Measurements from ENCODE around the gene SAXO1.

Gene SAXO1

DNA sequence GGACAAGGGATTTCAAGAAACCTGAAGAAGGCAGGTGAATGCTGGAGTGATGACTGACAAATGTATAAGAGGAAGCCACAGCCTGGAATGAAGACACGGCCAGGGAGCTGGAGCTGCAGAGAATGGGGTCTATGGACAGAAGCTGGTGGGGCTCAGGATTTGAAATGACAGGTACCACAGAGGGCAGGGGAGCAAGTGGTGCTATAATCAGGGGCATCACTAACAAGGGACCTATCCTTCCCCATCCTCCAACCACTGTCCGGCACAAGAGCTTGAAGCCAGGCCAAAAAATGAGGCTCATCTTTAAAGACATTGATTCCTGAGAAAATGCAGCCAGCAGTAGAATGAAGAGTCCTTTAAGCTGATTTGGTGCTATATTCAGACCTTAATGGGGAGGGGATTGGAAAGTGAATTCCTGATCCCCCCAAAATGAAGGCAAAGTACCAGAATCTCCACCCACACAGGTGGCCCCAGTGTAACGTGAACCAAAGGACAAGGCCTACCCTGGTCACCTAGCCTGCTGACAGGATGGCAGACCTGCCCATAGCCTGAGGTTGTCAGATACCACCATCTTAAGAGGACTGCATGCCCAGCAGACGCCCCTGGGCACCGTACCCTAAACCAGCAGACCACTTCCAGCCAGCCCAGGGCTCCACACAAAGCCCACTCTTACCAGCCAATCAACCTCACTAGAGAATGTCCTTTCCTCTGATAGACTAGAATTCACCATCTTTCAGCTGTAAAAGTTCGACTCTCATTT, 109.2 kb downstream of the SAXO1 start:
- FAIRE-seq = no peak
- no peak for TF ChIP-seq POLR2A (IDR thresholded peaks at IDR 0.05; ENCODE audit: low read depth, low read length)
- no peak for DNase-seq (ENCODE audit: insufficient read length, low spot score)

DNA sequence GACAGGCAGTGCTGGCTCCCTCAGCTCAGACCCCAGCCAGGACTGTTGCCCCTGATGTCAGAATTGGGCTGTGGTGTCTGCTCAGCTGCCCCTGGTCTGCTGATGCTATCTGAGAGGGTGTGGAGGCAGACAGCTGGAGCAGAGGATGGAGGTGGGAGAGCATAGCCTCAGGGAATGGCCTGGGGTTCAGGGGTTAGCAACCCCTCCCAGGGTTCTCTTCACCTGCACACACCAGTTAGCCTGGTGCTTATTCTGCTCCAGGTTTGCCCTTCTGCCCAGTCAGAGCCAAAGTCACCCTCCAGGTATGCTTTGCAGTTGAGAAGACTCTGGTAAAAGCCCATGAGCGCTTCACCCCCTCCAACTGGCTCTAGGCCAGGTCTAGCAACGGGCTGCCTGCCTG, 109.8 kb downstream of the SAXO1 start:
- DNase-seq (ENCODE audit: insufficient read length, low spot score) = no peak
- no peak for FAIRE-seq
- TF ChIP-seq POLR2A (IDR thresholded peaks at IDR 0.05; ENCODE audit: low read depth, low read length) = no peak

DNA sequence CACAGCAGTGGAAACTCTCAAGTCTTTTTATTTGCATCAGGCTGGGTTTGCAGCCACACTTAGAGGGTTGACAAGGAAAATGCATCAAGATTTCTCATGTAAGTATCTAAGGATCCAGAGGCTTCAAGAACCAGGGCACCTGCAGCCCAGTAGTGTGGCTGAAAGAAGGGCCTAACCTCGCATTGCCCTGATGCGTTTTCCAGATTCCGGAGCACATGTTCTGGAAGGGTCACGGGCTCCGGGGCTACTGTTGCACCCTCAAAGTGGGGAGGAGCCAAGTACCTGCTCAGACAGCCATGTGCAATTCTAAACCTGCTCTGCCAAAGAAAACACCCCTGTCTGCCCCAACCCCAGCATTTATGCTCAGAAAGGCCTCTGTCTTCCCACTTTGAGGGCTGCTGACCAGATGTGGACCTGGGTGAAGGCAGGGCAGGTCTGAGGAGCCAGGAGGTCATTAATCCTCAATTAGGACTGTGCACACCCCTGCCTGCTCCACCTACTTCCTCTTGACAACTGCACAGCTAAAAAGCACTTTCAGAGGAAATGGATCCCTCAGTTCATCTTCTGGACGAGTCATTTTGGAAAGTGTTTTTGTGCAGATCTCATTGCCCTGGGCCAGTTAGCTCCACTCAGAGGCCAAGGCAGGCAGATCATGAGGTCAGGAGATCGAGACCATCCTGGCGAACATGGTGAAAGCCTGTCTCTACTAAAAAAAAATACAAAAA, 110.7 kb downstream of the SAXO1 start:
- no peak for TF ChIP-seq POLR2A (IDR thresholded peaks at IDR 0.05; ENCODE audit: low read depth, low read length)
- FAIRE-seq = no peak
- no peak for DNase-seq (ENCODE audit: insufficient read length, low spot score)

DNA sequence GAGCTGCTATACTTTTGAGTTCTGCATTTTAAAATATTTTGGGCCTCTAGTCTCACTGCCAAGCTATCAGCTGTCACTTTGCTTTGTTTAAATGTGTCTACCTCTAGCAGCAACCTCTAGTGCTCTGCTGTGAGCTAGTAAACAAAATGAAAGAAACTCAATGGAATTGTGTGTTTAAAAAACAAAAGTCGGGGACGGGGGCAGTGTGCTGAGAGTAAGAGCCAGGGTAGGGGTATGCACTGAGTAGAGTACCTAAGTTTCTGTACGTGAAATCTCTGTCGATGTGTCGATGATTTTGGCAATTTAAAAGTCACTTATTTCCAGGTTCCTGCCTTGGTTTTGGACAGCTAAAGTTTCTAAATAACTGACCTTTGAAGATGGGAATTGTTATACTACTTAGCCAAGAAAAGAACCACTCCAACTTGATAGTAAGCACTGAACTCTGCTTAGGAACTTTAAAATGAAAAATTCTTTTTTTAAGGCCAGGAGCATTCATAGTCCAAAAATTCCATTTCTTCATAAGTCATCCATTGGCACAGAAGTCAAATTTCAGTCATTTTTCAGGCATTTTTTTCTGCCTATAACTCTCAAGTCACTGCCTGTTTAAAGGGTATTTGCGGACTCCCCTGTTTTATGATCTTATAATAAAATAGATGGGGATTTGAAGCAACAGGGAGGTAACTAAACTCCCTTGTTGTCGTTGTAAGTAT, 111.5 kb downstream of the SAXO1 start:
- no peak for FAIRE-seq
- no peak for TF ChIP-seq POLR2A (IDR thresholded peaks at IDR 0.05; ENCODE audit: low read depth, low read length)
- no peak for DNase-seq (ENCODE audit: insufficient read length, low spot score)

DNA sequence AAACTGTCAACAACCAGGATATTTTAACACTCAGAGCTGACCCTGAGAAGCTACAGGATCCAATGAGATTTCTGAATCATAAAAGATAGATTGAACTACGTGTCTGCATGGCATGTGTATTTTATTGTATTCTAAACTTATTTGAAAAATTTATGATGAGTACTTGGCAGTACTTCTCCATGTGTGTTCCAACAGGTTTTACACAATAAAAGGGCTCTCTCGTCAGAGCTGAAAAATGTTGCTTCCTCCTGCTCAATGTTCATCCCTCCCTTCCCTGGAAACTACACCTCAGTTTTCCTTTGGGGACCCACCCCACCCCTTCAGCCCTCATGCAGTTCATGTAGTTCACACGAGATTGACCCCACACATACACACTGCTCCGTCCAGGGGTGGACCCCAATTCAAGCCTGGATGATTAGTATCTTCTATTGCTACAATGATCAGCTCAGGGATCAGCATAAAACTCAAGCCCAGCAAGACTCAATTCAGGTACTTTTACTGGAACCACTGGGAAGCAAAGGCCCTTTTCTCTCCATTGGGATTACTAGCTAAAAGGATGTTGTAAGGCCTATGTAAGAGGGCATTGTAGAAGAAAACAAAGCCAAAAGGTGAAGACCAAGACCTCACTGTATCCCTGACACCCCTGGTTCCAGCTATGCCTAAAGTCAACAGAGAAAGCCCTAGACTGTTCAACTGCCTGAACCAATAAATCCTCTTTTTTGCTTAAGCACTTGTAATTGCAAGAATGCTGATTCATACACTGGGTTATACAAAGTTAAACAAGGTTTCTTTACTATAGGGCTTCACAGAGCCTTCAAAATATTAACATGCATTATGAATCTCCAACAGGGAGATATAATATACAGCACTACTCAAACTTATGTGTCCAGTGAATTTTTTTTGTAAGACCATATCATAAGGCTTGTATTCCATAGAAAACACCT, 112.6 kb downstream of the SAXO1 start:
- DNase-seq (ENCODE audit: insufficient read length, low spot score) (no peak), FAIRE-seq (no peak)
- TF ChIP-seq POLR2A (IDR thresholded peaks at IDR 0.05; ENCODE audit: low read depth, low read length) = no peak

DNA sequence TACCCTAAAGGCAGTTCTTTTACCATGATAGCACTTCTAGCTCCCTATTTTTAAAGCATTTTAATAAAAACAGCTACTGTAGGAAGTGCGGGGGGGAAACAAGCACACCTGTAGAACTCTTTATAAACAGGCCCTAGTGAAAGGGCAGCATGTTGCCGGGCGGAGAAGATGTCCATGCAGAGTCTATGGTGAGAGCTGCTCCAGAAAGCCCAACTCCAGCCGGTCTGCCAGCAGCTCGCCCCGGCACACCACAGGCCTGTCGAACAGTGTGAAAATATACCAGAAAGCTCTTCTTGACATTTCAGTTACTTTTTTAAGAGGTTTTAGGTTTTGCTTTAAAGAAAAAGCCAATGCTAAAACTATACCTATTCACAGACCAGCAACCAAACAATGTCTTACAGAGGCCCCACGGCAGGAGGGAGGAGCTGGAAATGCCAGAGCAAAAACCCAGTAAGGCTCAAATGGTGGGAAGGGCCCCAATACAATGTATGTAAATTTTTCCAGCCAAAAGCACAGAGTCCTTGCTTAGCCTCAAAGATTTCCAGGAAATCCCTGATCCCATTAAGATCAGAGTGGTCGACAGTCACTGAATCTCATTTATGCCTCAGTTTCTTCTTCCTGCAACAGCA, 121.2 kb downstream of the SAXO1 start:
- FAIRE-seq (no peak), DNase-seq (ENCODE audit: insufficient read length, low spot score) (no peak)
- no peak for TF ChIP-seq POLR2A (IDR thresholded peaks at IDR 0.05; ENCODE audit: low read depth, low read length)

DNA sequence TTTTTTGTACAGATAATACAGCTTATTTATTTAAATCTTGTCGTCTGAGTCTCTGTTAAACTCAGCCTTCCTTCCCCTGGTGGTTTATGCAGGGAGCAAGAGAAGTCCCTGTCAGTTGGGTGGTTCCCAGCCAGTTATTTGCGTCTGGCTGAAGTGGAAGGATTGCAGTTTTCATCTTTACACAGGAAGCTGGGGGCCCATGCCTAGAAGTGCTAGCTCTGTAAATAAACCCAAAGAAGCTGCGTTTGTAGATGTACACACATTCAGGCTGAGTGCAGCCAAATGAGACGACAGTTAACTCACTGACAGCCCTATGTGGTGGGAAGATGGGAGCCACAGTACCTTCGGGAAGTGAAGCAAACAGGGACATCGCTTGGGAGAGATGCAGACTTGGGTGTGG, 122.1 kb downstream of the SAXO1 start:
- DNase-seq (ENCODE audit: insufficient read length, low spot score) = no peak
- FAIRE-seq = no peak
- TF ChIP-seq POLR2A (IDR thresholded peaks at IDR 0.05; ENCODE audit: low read depth, low read length) = no peak

DNA sequence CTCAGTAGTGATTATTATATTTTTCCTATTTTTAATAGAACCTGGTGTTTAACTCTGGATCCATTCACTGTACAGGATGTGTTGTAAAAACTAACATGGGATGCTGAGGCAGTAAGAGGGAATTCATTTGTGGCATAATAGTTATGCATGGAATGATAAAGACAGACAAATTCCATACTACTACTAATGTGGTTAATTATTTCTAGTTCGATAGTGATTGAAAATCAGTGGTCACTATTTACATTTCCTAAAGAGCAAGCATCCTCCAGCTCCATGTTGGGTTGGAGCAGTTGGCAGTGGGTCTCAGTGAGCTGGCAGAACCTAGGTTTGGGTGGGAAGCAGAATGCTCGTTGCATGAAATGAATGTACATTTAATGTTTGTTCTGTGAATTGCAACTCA, 122.6 kb downstream of the SAXO1 start:
- DNase-seq (ENCODE audit: insufficient read length, low spot score) = no peak
- no peak for FAIRE-seq
- TF ChIP-seq POLR2A (IDR thresholded peaks at IDR 0.05; ENCODE audit: low read depth, low read length) = no peak

DNA sequence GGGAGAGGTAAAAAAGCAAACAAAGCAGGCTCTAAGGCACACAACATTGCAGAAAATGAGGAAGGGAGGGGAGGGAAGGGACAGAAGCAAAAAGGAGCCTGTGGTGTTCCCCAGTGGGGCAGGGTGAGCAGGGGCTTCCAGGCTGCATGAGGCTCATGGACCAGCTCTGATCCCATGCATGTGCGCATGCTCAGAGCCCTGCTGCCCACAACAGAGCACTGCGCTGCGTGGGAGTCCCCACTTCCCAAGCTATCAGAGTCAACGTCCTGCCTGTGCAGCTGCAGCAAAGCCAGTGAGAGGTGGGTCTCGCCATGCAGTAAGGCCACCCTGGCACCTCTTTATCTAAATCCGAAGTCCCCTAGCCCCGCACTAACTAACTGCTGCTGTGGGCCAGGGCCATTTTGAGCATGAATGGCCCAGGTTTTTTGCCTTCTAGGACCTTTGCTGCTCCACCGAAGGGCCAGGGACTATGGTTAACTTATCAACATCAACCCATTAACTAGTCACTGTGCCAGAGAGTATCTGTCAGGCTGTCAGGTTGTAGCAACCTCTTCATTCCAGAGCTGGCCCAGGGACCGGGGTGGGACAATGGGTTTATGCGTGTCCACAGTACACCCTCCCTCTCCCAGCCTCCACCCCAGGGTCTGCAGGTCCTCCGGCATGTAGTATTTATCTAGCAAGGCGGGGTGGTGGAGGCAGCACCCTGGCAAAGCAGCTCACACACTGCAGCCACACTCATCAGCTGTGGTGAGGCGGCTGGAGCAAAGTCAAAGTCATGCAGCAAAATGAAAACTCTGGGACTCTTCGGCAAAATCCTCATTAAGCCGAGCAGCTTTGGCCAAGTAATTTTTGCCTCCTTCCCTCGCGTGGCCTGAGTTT, 123.6 kb downstream of the SAXO1 start:
- FAIRE-seq (no peak), DNase-seq (ENCODE audit: insufficient read length, low spot score) (no peak)
- TF ChIP-seq POLR2A (IDR thresholded peaks at IDR 0.05; ENCODE audit: low read depth, low read length) = no peak

DNA sequence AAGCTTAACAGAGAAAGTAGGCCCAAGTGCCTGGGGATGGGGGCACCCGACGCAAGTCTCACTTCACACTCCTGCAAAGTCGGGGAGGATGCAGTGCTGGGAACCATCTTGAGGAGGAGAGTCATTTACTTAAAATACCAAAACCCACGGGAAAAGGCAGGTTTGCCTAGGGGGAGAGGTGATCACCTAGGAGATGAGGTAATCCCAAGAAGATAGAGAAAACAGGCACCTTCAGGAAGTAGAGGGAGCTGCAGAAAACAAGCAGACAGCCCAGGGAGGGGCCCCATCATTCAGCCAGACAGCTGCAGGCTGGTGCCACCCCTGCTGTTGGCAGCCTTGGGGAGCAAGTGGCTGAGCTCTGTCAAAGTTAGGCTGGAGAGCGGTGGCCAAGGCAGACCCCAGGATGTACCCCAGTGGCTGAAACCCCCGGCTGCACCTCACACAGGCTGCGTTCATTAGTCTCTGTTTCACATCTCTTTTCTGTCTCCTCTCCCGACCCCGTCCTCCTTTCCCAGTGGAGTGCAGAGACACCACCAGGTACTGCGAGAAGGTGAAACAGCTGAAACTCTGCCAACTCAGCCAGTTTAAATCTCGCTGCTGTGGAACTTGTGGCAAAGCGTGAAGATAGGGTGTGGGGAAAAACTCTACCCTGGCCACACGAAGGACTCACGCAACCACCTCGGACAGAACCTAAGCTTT, 124.9 kb downstream of the SAXO1 start:
- no peak for TF ChIP-seq POLR2A (IDR thresholded peaks at IDR 0.05; ENCODE audit: low read depth, low read length)
- DNase-seq (ENCODE audit: insufficient read length, low spot score) (no peak), FAIRE-seq (no peak)

DNA sequence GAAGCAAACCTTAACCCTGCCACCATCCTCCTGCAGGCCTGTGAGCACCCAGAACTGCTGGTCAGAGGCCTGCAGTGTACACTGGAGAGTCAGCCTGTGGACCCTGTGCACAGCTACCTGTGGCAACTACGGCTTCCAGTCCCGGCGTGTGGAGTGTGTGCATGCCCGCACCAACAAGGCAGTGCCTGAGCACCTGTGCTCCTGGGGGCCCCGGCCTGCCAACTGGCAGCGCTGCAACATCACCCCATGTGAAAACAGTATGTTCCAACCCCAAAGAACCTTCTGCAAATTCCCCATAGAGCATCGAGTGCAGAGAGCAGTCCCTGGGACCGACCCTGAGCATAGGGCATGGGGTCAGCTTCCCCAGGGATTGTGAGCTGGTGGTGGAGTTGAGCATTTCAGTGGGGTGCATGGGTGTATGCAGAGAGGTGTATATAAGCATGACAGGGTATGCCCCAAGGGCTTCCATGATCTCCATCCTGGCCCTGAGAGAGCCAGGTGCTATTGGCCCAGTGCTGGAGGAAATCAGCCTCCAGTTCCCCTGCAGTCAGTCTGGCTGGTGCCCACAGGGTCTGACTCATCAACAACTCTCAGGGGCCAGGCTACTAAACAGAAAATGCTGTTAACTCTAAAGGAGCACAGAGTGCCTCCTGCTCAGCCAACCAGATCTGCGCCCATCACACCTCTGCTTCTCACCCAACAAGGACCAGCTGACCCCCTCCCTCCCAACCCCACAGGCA, 126.2 kb downstream of the SAXO1 start:
- no peak for TF ChIP-seq POLR2A (IDR thresholded peaks at IDR 0.05; ENCODE audit: low read depth, low read length)
- DNase-seq (ENCODE audit: insufficient read length, low spot score) (peak; percentile 84), FAIRE-seq (peak; percentile 96)

All from H54 (cell line).